HG03442 (cell line): Measurements from ENCODE around the gene LILRA5.
"Not testable (repeated sequence)": the region's sequence is repeated elsewhere in the genome, so short reads cannot be mapped to it uniquely, and the experiment has no call there.

ENCODE experiments used
- ATAC-seq: cut with Tn5 transposase; IDR thresholded peaks from one replicate; pipeline ENCODE4 v1.9.1; 2021; ENCODE audit warnings: mild to moderate bottlenecking, moderate library complexity; ENCODE audit not compliant: unreplicated experiment

Gene LILRA5

DNA sequence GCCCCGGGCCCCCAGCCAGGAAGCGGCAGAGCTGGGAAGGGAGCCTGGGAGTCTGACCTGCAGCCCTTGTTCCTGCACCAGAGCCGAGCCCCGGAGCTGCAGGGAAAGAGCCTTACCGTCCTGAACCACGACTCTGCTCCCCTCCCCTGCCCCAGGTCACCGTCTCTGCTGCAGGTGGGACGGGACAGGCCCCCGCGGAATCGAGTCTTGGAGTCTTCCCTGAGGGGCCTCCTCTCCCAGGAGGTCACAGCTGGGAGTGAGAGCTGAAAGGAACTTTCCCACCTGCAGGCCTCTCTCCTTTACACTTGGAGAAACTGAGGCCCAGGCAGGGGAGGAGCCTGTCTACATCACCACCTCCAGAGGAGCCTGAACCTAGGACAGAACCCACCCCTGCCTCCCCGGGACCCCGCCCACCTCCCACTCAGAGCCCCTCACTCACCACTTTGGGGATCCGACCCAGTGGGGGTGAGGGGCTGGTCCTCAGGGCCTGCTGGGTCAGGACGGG, 35.8 kb downstream of the LILRA5 start:
- ATAC-seq = not testable (repeated sequence)

DNA sequence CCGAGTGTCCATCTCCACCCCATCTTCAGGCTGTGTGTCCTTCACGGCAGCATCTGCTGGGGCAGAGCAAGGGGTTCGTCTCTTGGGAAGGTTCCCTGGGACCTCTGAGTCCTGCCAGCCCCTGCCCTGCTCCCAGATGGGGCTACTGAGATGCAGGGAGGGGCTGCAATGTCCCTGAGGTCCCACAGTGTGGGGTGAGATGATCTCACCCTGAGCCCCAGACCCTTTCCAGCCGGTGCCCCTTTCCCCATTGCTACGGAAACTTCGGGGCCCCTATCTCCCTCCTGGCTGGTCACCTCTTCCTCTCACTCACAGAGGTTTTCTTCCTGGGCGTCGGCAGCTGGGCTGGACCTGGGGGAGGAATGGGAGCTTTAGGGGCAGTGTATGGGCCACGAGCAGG, 37.0 kb downstream of the LILRA5 start:
- no peak for ATAC-seq

DNA sequence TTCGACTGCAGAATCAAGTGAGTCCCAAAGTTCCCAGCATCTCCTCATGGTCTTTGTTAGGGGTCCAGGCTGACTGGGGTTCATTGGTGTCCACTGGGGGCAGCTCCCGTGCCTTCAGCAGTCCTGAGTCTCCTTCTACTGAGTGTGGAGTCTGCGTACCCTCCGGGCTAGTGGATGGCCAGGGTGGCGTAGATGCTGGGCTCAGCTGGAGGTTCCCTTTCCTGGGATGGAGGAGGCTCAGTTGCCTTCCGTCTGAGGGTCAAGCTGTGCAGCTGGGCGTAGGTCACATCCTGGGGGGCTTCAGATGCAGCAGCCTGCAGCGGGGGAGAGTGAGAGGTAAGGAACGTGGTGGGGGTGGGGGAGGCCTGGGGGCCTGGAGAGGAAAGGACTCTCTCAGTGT, 38.5 kb downstream of the LILRA5 start:
- not testable (repeated sequence) for ATAC-seq

DNA sequence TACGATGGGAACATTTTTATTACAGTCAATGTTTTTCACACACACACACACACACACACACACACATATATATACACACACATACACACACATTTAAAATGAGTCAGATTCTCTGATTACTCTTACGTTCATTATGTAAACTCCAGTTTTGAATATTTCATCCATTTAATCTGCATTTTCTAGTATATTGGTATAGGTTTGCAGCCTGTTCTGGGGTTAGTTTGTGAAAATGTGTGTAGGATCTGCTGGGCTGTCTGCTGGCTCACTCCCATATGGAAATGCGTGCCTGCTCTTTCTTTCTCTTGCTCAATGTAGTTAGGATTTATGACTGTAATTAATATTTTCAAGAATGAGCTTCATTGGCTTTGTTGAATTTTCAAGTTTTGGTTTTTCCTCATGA, 39.1 kb downstream of the LILRA5 start:
- no peak for ATAC-seq

DNA sequence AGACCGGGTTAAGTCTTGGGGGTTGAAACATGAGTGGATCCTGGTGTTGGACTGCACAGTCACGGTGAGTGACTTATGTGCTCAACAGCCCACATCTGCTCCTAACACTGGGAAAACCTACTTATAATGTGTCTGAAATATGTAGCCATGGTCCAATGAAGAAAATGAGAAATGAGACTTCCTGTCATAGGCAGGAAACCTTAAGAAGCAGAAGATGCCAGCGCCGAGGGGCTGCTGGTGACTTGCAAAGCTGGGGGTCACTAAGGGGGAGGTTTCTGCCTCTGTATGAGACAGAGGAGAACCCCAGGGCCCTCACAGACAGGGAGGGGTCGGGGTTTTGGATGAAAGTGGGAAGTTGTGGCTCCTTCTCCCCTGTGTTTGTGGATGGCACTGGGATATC, 40.8 kb downstream of the LILRA5 start:
- ATAC-seq = not testable (repeated sequence)

DNA sequence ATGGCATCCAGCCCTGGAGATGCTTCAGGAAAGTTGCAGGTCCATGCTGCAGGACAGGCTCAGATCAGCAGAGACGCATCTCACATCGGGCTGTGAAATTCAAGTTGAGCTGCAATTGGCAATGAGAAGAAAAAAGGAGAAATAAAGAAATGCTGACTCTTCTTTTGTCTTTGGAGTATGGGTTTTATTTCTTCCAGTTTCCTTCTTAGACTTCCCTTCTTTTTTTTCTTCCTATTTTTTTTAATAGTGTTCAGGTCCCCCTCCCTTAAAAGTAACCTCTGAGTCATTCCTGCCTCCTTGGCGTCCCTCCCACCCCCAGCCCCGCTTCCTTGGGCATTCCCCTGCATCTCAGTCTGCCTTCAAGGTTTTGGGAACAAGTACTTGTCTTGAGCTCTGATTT, 41.4 kb downstream of the LILRA5 start:
- not testable (repeated sequence) for ATAC-seq

DNA sequence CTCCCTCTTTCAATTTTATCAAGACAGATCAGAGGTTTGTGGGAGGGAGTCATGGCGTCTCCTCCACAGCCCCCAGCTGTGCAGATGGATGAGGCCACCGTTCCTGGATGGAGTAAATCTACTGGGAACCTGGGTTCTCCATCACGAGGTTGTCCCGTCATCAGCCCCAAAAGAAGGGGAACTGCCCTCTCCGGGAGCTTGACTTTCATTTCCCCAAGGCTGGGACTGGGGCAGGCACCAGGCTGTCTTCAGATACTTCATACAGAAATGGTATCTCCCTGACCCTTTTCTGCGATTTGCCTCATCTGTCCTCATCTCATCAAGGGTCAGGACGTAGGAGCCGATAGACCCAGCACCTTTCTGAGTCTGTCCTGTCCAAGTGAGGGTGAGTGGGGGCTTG, 41.9 kb downstream of the LILRA5 start:
- ATAC-seq = no peak

DNA sequence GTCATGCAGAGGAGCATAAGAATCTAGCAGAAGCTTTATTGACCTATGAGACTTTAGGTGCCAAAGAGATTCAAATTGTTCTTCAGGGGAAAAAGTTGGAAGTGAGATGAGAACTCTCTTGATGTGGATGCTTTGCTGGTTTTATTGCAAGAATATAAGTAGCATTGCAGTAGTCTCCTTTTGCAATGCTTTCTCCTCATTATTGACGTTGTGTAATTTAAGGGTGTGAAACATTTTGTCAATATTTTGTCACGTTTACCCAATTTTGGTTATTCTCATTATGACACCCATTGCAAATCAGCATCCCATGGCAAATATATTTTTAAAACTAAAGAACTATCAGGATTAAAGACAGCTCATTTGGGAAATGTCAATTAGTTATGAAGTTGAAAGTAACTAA, 44.0 kb downstream of the LILRA5 start:
- no peak for ATAC-seq

DNA sequence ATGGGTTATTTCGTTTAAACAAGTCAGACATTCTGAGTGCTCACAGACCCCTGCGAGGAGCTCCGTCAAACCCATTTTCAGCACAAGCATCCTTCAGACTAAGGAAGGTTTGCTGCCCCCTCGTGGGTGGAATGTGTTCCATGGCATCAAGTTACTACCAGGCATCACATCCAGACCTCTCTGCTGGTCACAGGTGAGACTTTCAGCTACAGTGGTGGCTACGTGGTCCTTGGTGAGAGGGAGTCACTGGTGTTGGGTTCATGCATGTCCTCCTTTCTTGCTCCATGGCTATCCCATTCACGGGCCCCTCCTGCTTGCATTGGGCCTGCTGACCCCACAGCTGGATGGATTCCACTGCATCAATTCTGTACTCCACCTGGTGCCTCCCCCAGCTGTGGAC, 46.8 kb downstream of the LILRA5 start:
- ATAC-seq = no peak

DNA sequence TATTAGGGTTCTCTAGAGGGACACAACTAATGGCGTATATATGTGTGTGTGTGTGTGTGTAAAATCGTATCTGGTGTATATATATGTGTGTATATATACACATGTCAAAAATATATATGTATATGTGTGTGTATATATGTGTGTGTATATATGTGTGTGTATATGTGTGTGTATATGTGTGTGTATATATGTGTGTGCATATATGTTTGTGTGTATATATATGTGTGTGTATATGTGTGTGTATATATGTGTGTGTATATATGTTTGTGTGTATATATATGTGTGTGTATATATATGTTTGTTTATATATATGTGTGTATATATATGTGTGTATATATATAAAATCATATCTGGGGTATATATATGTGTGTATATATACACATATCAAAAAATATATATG, 50.5 kb downstream of the LILRA5 start:
- no peak for ATAC-seq

DNA sequence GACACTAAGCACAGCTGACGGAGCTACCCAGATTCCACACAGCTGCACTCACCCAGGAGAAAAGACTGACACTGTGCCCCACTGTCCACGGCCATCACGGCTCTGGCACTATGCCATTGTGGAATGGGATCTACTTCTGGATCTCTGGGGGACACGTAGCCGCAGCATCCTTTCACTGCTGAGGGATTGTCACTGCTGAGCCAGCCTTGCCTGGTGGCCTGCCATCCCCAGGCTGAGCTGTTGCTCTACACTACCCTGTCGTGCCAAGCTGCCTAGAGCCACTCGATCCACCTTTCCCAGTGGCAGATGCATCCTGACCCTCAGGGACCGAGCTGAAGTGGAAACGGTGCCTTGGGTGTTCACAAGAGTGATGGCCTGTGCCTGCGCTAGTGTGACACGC, 50.9 kb downstream of the LILRA5 start:
- ATAC-seq = no peak

DNA sequence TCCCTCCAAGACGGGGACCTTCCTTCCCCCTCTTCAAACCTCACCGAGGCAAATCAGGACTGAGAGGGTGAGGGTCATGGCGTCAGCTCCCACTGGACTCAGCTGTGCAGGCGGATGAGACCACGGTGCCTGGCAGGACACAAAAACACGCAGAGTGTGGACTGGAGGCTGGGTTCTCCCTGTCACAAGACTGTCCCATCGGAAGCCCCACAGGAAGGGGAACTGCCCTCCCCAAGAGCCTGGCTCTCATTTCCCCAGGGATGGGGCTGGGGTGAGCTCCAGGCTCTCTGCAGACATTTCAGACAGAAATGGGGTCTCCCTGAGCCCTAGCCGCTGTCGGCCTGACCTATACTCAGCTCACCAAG, 55.9 kb downstream of the LILRA5 start, which contains the start of gene LILRB5:
Gene LILRB5 (minus strand): TSS at position 158 of the 365 bp plus-strand sequence. CDS start 80 bp downstream, at position 78.
- no peak for ATAC-seq
